ENCODE data around the gene AHSG. TPM values are rescaled to one million over a fixed set of nuclear protein-coding genes. Genes with fewer than 3 reads are reported as not detected.

AHSG gene
- total RNA-seq, 1 donor from 2014 or later, result not detected

DNA sequence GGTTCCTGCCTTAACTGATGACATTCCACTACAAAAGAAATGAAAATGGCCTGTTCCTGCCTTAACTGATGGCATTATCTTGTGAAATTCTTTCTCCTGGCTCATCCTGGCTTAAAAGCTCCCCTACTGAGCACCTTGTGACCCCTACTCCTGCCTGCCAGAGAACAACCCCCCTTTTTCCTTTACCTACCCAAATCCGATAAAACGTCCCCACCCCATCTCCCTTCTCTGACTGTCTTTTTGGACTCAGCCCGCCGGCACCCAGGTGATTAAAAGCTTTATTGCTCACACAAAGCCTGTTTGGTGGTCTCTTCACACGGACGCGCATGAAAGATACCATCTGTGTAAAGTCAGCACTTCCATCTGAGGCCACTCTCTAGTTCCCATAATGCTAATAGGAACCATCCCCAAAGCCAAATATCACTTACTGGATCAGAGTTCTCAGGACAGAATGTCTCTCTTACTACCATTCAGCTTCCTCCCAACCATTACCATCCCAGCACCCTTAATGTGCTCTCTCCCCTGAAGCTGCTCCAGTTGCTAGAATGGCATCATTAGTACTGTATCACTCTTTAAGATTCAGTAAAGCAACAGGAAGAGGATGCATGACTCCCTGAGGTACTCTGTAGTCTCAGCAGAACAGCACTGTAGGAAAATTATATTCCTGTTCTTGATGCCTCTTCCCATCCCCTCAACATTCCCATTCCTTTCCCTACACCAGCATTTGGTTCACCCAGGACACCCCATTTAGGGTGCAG is 50.7 kb downstream of the AHSG start:
- DNase-seq (ENCODE audit: missing footprints) (no peak), ATAC-seq (no peak)
- intact Hi-C loops (cut with DNase I), result no loop called here

DNA sequence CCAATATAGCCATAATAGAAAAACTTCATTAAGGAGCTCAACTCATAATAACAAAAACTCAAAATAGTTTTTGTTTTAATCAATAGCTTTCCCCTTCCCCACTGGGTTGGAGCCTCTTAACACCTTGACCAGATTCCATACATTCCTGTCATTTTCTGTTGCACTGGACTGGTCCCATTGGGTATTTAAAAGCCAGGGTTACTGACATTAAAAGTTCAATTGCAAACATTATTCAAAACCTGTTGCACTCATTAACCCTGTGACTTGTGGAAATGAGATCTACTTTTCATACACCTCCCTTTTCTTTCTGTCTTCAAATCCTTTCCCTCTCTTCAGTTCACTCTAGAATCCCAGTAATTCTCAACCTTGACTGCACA is 51.2 kb downstream of the AHSG start:
- ATAC-seq (no peak), DNase-seq (ENCODE audit: missing footprints) (no peak)
- intact Hi-C loops (cut with DNase I), result no loop called here

DNA sequence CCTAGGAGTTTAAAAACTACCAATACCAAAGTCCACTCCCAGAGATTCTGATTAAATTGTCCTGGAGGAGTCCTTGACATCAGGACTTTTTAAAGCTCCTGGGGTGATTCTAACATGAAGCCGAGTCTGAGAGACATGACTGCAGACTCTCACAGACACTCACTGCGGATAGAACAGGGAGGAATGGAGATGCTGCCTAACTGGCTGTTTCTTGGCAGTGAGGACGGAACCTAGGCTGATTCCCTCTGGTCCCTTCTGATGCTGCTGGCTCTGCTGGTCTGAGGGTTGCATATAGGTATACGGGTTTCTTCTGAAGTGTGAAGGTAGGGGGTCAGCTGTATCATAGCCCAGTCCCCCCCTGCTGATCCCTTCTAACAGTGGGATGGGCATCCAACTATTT is 51.6 kb downstream of the AHSG start:
- intact Hi-C loops (cut with DNase I), result no loop called here
- ATAC-seq (no peak), DNase-seq (ENCODE audit: missing footprints) (no peak)

DNA sequence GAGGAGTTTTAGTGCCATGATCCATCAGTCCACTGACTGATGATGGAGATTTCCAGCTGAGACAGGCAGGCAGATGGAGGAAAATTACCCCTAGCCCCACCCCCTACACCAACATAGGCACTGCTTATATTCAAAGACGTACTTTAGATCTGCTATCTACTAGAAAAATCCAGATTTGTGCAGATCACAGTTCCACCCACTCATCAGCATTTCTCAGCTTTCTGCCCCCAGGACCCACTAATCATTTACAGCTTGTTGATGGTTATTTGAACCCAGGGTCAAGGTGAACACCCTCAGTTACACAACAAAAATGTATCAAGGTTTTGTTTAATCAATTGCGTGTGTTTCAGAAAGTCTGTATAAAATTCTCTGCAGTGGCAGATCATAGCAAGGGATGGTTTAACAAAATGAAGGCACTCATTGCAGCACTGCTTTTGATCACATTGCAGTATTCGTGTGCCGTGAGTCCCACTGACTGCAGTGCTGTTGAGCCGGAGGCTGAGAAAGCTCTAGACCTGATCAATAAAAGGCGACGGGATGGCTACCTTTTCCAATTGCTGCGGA is 52.8 kb downstream of the AHSG start, which contains the start of gene HRG:
TSS of gene HRG (plus strand) at position 390 of the 564 bp plus-strand sequence. CDS start at position 408, 18 bp downstream.
- ATAC-seq, result no peak

DNA sequence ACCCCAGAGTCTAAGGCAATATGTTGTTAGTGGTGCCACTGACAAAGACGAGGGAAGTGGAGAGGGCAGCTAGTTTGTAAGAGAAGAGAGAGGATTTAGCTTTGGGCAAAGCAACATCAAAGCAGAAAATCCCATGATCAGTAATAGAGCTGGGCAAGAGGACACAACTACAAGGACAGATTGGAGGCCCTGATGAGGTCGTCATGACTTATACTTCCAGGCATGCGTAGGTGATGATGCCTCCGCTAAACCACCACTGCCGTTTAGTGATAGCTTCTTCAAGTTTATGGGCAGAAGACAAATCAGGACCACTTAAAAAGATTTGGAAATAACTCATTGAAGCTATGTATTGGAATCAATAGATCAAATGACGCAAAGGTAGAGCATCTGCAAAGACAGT is 55.6 kb downstream of the AHSG start:
- ATAC-seq (no peak), DNase-seq (ENCODE audit: missing footprints) (no peak)
- intact Hi-C loops (cut with DNase I), result no loop called here

More for the DNA sequence above, 52.8 kb downstream of the AHSG start, which contains the start of gene HRG:
- DNase-seq (ENCODE audit: missing footprints), result no peak
- intact Hi-C loops (cut with DNase I), result no loop called here

DNA sequence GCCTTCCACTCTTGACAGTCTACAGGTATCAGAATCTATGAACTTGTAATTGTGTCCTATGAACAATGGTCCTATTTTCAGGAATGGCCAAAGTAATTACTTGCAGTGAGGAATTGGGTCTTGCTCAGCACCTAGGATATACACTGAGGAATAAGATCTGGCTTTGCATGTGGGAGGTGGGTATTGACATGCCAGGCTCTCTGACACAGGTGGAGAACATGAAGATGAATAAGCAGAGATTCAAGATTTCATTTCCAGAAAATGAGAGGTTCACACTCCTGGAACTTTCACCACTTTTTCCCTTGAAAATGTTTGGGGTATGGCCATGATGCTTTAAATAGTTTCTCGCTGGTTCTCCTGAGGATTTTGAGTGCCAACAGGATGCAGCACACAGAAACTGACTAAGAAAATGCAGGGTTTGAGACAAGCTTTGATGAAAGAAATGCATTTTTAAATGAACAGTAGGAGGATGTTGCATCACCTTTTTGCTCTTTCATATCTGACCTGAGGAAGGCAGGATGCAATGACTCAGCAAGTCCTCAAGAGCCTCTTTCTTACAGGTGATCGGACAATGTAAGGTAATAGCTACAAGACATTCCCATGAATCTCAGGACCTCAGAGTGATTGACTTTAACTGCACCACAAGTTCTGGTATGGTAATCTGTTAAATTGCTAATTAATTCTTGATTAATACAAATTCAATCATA is 56.7 kb downstream of the AHSG start:
- ATAC-seq (no peak), DNase-seq (ENCODE audit: missing footprints) (no peak)
- intact Hi-C loops (cut with DNase I), result no loop called here

DNA sequence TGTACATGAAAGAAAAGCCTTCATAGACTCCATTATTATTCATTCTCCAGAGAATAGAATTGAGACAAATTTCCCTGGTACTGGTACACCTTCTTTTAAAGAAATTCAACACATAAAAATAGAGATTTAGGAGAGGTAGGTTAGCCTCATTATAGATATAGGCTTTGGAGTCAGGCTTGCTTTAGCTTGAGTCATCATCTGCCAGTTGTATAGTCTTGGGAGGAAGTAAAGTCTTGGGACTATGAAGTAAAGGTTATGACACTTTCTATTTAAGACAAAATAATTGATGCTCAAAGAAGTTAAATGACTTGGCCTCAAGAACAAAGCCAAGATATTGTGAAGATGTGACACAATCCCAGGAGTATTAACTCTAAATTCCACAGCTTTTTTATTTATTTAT is 57.3 kb downstream of the AHSG start:
- DNase-seq (ENCODE audit: missing footprints) (no peak), ATAC-seq (no peak)
- intact Hi-C loops (cut with DNase I), result no loop called here

Other genes with a start within 250 kb of the AHSG start
- 1.2 TPM for gene CRYGS, start 68.7 kb upstream of the AHSG start, total RNA-seq
- 5.3 TPM for gene TBCCD1, start 45.7 kb upstream of the AHSG start, total RNA-seq
- 26.5 TPM for gene DNAJB11, start 42.3 kb upstream of the AHSG start, total RNA-seq
- not detected for gene FETUB, start 27.3 kb downstream of the AHSG start, total RNA-seq
- not detected for gene HRG, start 53.0 kb downstream of the AHSG start, total RNA-seq
- 0.62 TPM for gene KNG1, start 104.3 kb downstream of the AHSG start, total RNA-seq
- gene EIF4A2, start 170.5 kb downstream of the AHSG start, total RNA-seq, result 422 TPM
- 11.1 TPM for gene RFC4, start 193.4 kb downstream of the AHSG start, total RNA-seq
- 19.3 TPM for gene ADIPOQ, start 229.7 kb downstream of the AHSG start, total RNA-seq